CD14-positive monocyte (primary cell): Measurements from ENCODE around the gene FAM168A. TPM values are rescaled to one million over a fixed set of nuclear protein-coding genes. Genes with fewer than 3 reads are reported as not detected.

Source experiments
- DNase-seq, 3 donors: peaks; one replicate each; pipeline ENCODE4 v3.0.0-alpha.2; 2011 to 2022
- H2AFZ ChIP-seq: 2 replicates; pipeline ENCODE4 v1.6.0; 2012; ENCODE audit warnings: mild to moderate bottlenecking, low read depth, low read length, inconsistent platforms; ENCODE audit not compliant: insufficient read depth, poor library complexity, severe bottlenecking
- H3K27ac ChIP-seq, 2 donors: 1 replicate in 1 of 2; 2 replicates in 1 of 2; pipeline ENCODE4 v1.5.1; 2012 to 2013; ENCODE audit warnings: low read length in 2 of 2, control low read depth in 1 of 2, inconsistent platforms in 1 of 2, low read depth in 1 of 2, mild to moderate bottlenecking in 1 of 2
- H3K27me3 ChIP-seq, 2 donors: one replicate each; pipeline versions ENCODE4 v1.6.0 to v1.6.1; 2011 to 2013; ENCODE audit warnings: low read length in 2 of 2; ENCODE audit not compliant: control insufficient read depth in 2 of 2, insufficient read depth in 2 of 2
- H3K36me3 ChIP-seq, 2 donors: replicated peaks in 1 of 2; 1 replicate in 1 of 2; 2 replicates in 1 of 2; pipeline versions ENCODE4 v1.5.1 to v1.6.1; 2012 to 2013; ENCODE audit warnings: low read length in 2 of 2, control low read depth in 1 of 2, inconsistent platforms in 1 of 2, mild to moderate bottlenecking in 1 of 2; ENCODE audit not compliant: insufficient read depth in 2 of 2, control insufficient read depth in 1 of 2
- H3K4me1 ChIP-seq, 2 donors: 1 replicate in 1 of 2; 2 replicates in 1 of 2; pipeline versions ENCODE4 v1.5.1 to v1.6.1; 2012 to 2013; ENCODE audit warnings: low read length in 2 of 2, control low read depth in 1 of 2, inconsistent platforms in 1 of 2, mild to moderate bottlenecking in 1 of 2, moderate library complexity in 1 of 2; ENCODE audit not compliant: insufficient read depth in 2 of 2, control insufficient read depth in 1 of 2
- H3K4me2 ChIP-seq: replicated peaks from 2 replicates; pipeline ENCODE3; 2012; ENCODE audit warnings: low read length, moderate library complexity, mild to moderate bottlenecking; ENCODE audit not compliant: poor library complexity, severe bottlenecking; ENCODE audit errors: extremely low read depth
- H3K4me3 ChIP-seq, 3 experiments: fragments of 200-600 bp in 1 of 3; sonication (generic) in 1 of 3; replicated peaks in 1 of 3; 1 replicate in 2 of 3; 2 replicates in 1 of 3; pipeline ENCODE4 v1.5.1; 2011 to 2013; ENCODE audit warnings: low read length in 3 of 3, mild to moderate bottlenecking in 3 of 3, control low read depth in 2 of 3, low read depth in 2 of 3, inconsistent platforms in 1 of 3, moderate library complexity in 1 of 3
- H3K79me2 ChIP-seq: 2 replicates; pipeline ENCODE4 v1.6.0; 2012; ENCODE audit warnings: mild to moderate bottlenecking, control low read depth, inconsistent platforms, low read length, moderate library complexity; ENCODE audit not compliant: insufficient read depth
- H3K9ac ChIP-seq: 2 replicates; pipeline ENCODE4 v1.6.0; 2017; ENCODE audit warnings: low read length, mild to moderate bottlenecking; ENCODE audit not compliant: insufficient read depth, poor library complexity, severe bottlenecking
- H3K9me3 ChIP-seq, 2 donors: replicated peaks in 1 of 2; 1 replicate in 1 of 2; 2 replicates in 1 of 2; pipeline versions ENCODE4 v1.5.1 to v1.6.1; 2012 to 2013; ENCODE audit warnings: low read length in 2 of 2, control low read depth in 1 of 2; ENCODE audit not compliant: control insufficient read depth in 1 of 2, insufficient read depth in 1 of 2
- H4K20me1 ChIP-seq: 2 replicates; pipeline ENCODE4 v1.6.0; 2012; ENCODE audit warnings: mild to moderate bottlenecking, low read length, control low read depth, moderate library complexity; ENCODE audit not compliant: insufficient read depth
- H3K27ac Mint-ChIP-seq, 7 donors: one replicate each; pipeline ENCODE4 v1.8.0; 2020; ENCODE audit warnings: mild to moderate bottlenecking in 7 of 7, mixed read lengths in 7 of 7, moderate library complexity in 6 of 7, inconsistent platforms in 2 of 7
- H3K27me3 Mint-ChIP-seq, 3 donors: one replicate each; pipeline ENCODE4 v1.8.0; 2021 to 2022; ENCODE audit warnings: low read depth in 3 of 3, mild to moderate bottlenecking in 3 of 3, mixed read lengths in 3 of 3, moderate library complexity in 3 of 3, inconsistent platforms in 1 of 3
- H3K36me3 Mint-ChIP-seq, 2 donors: one replicate each; pipeline ENCODE4 v1.8.0; 2020; ENCODE audit warnings: mixed read lengths in 2 of 2, inconsistent platforms in 1 of 2, mild to moderate bottlenecking in 1 of 2
- H3K4me1 Mint-ChIP-seq: one replicate; pipeline ENCODE4 v1.8.0; 2020; ENCODE audit warnings: mild to moderate bottlenecking, mixed read lengths
- H3K4me3 Mint-ChIP-seq, 2 donors: one replicate each; pipeline ENCODE4 v1.8.0; 2020; ENCODE audit warnings: mild to moderate bottlenecking in 2 of 2, mixed read lengths in 2 of 2, moderate library complexity in 1 of 2
- H3K9me3 Mint-ChIP-seq, 7 donors: one replicate each; pipeline ENCODE4 v1.8.0; 2020 to 2022; ENCODE audit warnings: mixed read lengths in 7 of 7, mild to moderate bottlenecking in 6 of 7, moderate library complexity in 6 of 7, inconsistent platforms in 2 of 7
- WGBS: methylation state at CpG from one replicate; pipeline ENCODE4 v1.1.5; 2013; ENCODE audit warnings: missing lambda C conversion rate; ENCODE audit not compliant: insufficient coverage; 5-methylcytosine and 5-hydroxymethylcytosine counted together
- intact Hi-C, 2 donors: fragments of 100-400 bp; cut with micrococcal nuclease; formaldehyde crosslinking; loops; one replicate each; pipeline versions ENCODE4 v1.15.0 to v1.15.1; 2023
- polyA plus RNA-seq, 3 donors: library from polyadenylated mRNA; depleted of rRNA in 1 of 3; unstranded in 2 of 3; stranded (reverse) in 1 of 3; fragments of 300-500 nt in 2 of 3; fragments of >200 nt in 1 of 3; fragmentation: Illumina TruSeq in 2 of 3; gene quantifications; 1 replicate in 2 of 3; 2 replicates in 1 of 3; pipeline ENCODE4 v1.2.3, GENCODE V29; 2012 to 2021
- TF ChIP-seq, protein P1 (sequence below): fragments of 200-600 bp; IDR thresholded peaks from one replicate; pipeline ENCODE4 v1.8.0; 2022; ENCODE audit warnings: antibody characterized with exemption, mild to moderate bottlenecking

Gene FAM168A
- polyA plus RNA-seq, 3 donors, result 1.4 to 13.3 (median 2.1) TPM

DNA sequence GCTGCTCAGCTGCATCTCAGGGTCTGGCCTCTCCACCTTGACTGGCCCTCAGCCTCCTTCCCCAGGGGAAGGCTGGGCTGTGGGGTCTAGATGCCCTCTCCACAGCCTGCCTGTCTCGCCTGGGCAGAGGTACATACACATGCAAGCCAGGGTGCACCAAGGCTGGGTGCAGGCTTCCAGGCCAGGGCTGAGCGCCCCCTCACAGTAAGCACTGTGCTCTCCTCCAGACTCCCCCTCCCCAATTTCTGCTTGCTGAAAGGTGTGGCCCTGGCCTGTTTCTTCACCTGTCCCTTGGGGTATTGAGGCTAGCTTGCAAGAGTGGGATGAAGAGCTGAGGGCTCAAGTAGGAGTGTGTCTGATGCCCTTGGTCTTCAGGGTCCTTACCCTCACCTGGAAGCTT is 199.2 kb downstream of the FAM168A start:
- Histone ChIP-seq H3K36me3 (peaks cover 67 to 81% of the 10 kb centered on the region in 2 donors), H3K79me2 (peaks cover 31% of the 10 kb centered on the region), H3K4me3 (no peak overlapping the region), H3K9me3 (no peaks in the 10 kb centered on the region), H3K27me3 (no peaks in the 10 kb centered on the region), H4K20me1 (peaks cover 97% of the 10 kb centered on the region), H3K4me1 (peaks cover 9 to 20% of the 10 kb centered on the region in 2 donors), H3K4me2 (no peak overlapping the region), H3K27ac (peak overlapping the region in 1 of 2 donors; percentile 39), H3K9ac (no peak overlapping the region), H2AFZ (no peak overlapping the region)
- H3K4me1 Mint-ChIP-seq, result peaks cover 17% of the 10 kb centered on the region
- TF ChIP-seq, protein P1, sequence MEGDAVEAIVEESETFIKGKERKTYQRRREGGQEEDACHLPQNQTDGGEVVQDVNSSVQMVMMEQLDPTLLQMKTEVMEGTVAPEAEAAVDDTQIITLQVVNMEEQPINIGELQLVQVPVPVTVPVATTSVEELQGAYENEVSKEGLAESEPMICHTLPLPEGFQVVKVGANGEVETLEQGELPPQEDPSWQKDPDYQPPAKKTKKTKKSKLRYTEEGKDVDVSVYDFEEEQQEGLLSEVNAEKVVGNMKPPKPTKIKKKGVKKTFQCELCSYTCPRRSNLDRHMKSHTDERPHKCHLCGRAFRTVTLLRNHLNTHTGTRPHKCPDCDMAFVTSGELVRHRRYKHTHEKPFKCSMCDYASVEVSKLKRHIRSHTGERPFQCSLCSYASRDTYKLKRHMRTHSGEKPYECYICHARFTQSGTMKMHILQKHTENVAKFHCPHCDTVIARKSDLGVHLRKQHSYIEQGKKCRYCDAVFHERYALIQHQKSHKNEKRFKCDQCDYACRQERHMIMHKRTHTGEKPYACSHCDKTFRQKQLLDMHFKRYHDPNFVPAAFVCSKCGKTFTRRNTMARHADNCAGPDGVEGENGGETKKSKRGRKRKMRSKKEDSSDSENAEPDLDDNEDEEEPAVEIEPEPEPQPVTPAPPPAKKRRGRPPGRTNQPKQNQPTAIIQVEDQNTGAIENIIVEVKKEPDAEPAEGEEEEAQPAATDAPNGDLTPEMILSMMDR, result no peak
- H3K27me3 Mint-ChIP-seq, result peaks cover 0 to under 1% (median 0%) of the 10 kb centered on the region in 3 donors
- intact Hi-C loops, result loop anchor here in 1 of 2 donors (10.0 kb wide), 1 partner anchor 94 kb away; the partner anchor contains the start of gene ARHGEF17
- H3K9me3 Mint-ChIP-seq, result no peaks in the 10 kb centered on the region
- no peak for DNase-seq
- H3K27ac Mint-ChIP-seq, result peak overlapping the region in 4 of 7 donors; percentile 30 to 87 (median 68)
- WGBS, result 100% methylated on average over 1 of the region's 2 CpGs
- peaks cover 68 to 85% of the 10 kb centered on the region in 2 donors for H3K36me3 Mint-ChIP-seq
- H3K4me3 Mint-ChIP-seq, result no peak overlapping the region

DNA sequence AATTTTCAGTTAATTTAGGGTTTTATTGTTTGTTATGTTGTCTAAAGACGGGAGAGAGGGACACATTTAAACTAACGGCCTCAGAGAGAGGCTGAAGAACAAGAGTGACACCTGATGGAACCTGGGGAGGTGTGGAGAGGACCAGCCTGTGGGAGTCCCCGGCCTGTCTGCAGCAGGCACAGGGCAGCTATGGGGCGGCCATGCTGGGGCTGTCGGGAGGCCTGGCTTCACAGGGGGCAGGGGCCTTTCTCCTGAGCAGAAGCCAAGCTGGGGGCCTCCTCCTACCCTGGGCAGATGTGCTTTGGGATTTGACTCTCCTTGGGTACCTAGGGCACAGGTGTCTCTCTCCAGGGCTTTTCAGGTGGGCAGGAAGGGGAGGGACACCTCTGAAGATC is 199.8 kb downstream of the FAM168A start:
- H3K27me3 ChIP-seq, result no peaks in the 10 kb centered on the region
- no peak overlapping the region for H2AFZ ChIP-seq
- peaks cover 72 to 91% of the 10 kb centered on the region in 2 donors for H3K36me3 Mint-ChIP-seq
- 94% methylated on average over 5 of the region's 5 CpGs for WGBS
- DNase-seq, result no peak
- peaks cover 97% of the 10 kb centered on the region for H4K20me1 ChIP-seq
- peaks cover 73 to 87% of the 10 kb centered on the region in 2 donors for H3K36me3 ChIP-seq
- H3K4me3 ChIP-seq, result no peak overlapping the region
- peak overlapping the region in 5 of 7 donors; percentile 30 to 78 (median 46) for H3K27ac Mint-ChIP-seq
- no peaks in the 10 kb centered on the region for H3K9me3 Mint-ChIP-seq
- H3K4me1 Mint-ChIP-seq, result peaks cover 14% of the 10 kb centered on the region
- peak overlapping the region; percentile 10 to 14 for H3K27ac ChIP-seq
- TF ChIP-seq, protein P1, result no peak
- intact Hi-C loops, result loop anchor here in 1 of 2 donors (10.0 kb wide), 1 partner anchor 93 kb away; the partner anchor contains the start of gene ARHGEF17
- no peaks in the 10 kb centered on the region for H3K9me3 ChIP-seq
- H3K9ac ChIP-seq, result no peak overlapping the region
- H3K4me1 ChIP-seq, result peaks cover 5 to 16% of the 10 kb centered on the region in 2 donors
- no peak overlapping the region for H3K4me3 Mint-ChIP-seq
- H3K4me2 ChIP-seq, result no peak overlapping the region
- H3K79me2 ChIP-seq, result peaks cover 37% of the 10 kb centered on the region
- H3K27me3 Mint-ChIP-seq, result peaks cover 0 to 3% (median 0%) of the 10 kb centered on the region in 3 donors
